ENCODE data around the gene YPEL1.
"Not testable (repeated sequence)": the region's sequence is repeated elsewhere in the genome, so short reads cannot be mapped to it uniquely, and the experiment has no call there.

The YPEL1 gene

GRCh38 chr22:21683401-21683811 is 52.2 kb downstream of the YPEL1 start:
- DNase-seq (ENCODE audit: low read depth) = no peak

- DNase-seq (ENCODE audit: low read depth) = no peak
Measured at GRCh38 chr22:21682385-21683175, 53.0 kb downstream of the YPEL1 start.

- no peak for DNase-seq (ENCODE audit: low read depth)
Measured at GRCh38 chr22:21681566-21682370, 53.8 kb downstream of the YPEL1 start.

- DNase-seq (ENCODE audit: low read depth) = no peak
Measured at GRCh38 chr22:21680830-21681565, 54.6 kb downstream of the YPEL1 start.

- DNase-seq (ENCODE audit: low read depth) = no peak
Measured at GRCh38 chr22:21679383-21679782, 56.2 kb downstream of the YPEL1 start.

- DNase-seq (ENCODE audit: low read depth) = not testable (repeated sequence)
Measured at GRCh38 chr22:21678842-21679241, 56.8 kb downstream of the YPEL1 start.

GRCh38 chr22:21677606-21678443 is 57.8 kb downstream of the YPEL1 start:
- no peak for DNase-seq (ENCODE audit: low read depth)

GRCh38 chr22:21674638-21675245 is 60.9 kb downstream of the YPEL1 start:
- DNase-seq (ENCODE audit: low read depth) = no peak

GRCh38 chr22:21673534-21674321 is 61.9 kb downstream of the YPEL1 start:
- no peak for DNase-seq (ENCODE audit: low read depth)

- no peak for DNase-seq (ENCODE audit: low read depth)
Measured at GRCh38 chr22:21672107-21672629, 63.4 kb downstream of the YPEL1 start.

GRCh38 chr22:21669026-21669425 is 66.6 kb downstream of the YPEL1 start:
- DNase-seq (ENCODE audit: low read depth) = no peak

- DNase-seq (ENCODE audit: low read depth) = no peak
Measured at GRCh38 chr22:21666786-21667185, 68.8 kb downstream of the YPEL1 start.

- DNase-seq (ENCODE audit: low read depth) = no peak
Measured at GRCh38 chr22:21665047-21665851, 70.3 kb downstream of the YPEL1 start.

- no peak for DNase-seq (ENCODE audit: low read depth)
Measured at GRCh38 chr22:21663738-21664137, 71.9 kb downstream of the YPEL1 start.

GRCh38 chr22:21661991-21662390 is 73.6 kb downstream of the YPEL1 start:
- DNase-seq (ENCODE audit: low read depth) = no peak

- DNase-seq (ENCODE audit: low read depth) = no peak
Measured at GRCh38 chr22:21660904-21661303, 74.7 kb downstream of the YPEL1 start.

GRCh38 chr22:21659864-21660525 is 75.6 kb downstream of the YPEL1 start:
- no peak for DNase-seq (ENCODE audit: low read depth)

- DNase-seq (ENCODE audit: low read depth) = peak; percentile 82
Measured at GRCh38 chr22:21657360-21658032, 78.1 kb downstream of the YPEL1 start.
